GM21515 (cell line): ENCODE results near the gene SEC24A.
"Not testable (repeated sequence)": the region's sequence is repeated elsewhere in the genome, so short reads cannot be mapped to it uniquely, and the experiment has no call there.

Experiments
- ATAC-seq: cut with Tn5 transposase; IDR thresholded peaks from one replicate; pipeline ENCODE4 v1.9.1; 2021; ENCODE audit not compliant: unreplicated experiment

The SEC24A gene

DNA sequence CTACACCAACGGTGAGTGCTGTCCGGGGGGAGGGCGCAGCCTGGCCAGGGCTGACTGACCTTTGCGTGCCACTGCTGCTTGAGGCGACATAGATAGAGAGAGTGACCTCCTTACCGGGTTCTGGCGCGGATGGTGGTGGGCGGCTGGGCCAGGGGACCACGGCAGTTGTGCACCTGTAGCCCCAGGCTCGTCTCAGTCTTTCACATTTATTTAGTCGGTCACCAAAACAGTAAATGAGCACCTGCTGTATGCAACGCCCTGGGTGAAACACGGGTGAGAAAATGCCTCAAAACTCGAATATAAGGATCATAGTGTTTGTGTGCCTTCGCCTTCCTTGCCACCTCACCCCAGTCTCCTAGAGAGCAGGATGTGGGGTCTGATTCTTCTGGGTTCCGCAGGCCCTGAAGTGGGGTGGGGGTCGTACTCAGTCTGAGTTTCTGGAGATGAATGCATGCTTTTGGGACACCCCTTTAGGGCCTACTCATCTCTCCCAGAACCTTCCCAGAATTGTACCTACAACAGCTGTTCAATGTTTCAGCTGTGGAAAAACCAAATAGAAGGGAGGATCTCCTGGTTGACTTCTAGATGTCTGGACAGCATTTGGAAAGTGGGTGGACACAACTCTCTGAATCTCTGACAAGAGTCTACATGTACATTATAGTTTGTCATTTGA is 714 bp downstream of the SEC24A start:
- peak; percentile 18 for ATAC-seq

DNA sequence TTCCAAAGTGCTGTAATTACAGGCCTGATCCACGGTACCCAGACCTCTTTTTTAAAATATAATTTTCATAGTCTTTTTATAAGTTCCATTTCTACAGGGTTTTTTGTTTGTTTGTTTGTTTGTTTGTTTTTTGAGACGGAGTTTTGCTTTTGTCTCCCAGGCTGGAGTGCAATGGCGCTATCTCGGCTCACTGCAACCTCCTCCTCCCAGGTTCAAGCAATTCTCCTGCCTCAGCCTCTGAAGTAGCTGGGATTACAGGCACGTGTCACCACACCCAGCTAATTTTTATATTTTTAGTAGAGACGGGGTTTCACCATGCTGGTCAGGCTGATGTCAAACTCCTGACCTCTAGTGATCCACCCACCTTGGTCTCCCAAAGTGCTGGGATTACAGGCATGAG is 2.1 kb downstream of the SEC24A start:
- not testable (repeated sequence) for ATAC-seq

GRCh38 chr5:134651531-134651930 is 2.9 kb downstream of the SEC24A start:
- ATAC-seq: no peak

- no peak for ATAC-seq
Measured at GRCh38 chr5:134656690-134657089, 8.1 kb downstream of the SEC24A start.

- no peak for ATAC-seq
Measured at GRCh38 chr5:134659456-134659855, 10.9 kb downstream of the SEC24A start.

DNA sequence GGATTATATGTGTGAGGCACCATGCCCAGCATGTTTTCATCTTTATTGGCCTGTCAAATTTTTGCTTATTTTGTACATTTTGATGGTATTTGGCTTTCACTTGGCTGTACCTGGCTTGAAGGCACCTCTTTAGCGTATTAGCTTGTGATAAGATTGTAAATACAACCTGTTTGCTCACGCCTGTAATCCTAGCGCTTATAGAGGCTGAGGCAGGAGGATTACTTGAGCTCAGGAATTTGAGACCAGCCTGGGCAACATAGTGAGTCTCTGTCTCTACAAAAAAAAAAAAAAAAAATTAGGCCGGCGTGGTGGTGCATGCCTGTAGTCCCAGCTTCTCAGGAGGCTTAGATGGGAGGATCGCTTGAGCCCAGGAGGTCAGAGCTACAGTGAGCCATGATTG is 11.3 kb downstream of the SEC24A start:
- no peak for ATAC-seq

DNA sequence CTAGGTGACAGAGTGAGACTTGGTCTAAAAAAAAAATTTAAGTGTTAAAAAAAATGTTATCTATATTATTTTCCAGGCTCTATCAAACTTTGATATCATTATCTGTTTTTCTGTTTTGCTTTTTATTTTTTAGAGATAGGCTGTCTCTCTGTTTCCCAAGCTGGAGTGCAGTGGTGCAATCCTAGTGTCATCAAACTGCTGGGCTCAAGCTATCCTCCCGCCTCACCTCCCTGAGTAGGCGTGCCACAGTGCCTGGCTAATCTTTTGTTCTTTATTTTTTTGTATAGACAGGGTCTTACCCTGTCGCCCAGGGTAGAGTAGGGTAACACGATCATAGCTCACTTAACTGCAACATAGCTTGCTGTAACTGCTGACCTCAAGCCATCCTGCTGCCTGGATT is 14.4 kb downstream of the SEC24A start:
- no peak for ATAC-seq

- no peak for ATAC-seq
Measured at GRCh38 chr5:134664448-134664847, 15.9 kb downstream of the SEC24A start.

- not testable (repeated sequence) for ATAC-seq
Measured at GRCh38 chr5:134673546-134673945, 25.0 kb downstream of the SEC24A start.

GRCh38 chr5:134677357-134677756 is 28.8 kb downstream of the SEC24A start:
- not testable (repeated sequence) for ATAC-seq

DNA sequence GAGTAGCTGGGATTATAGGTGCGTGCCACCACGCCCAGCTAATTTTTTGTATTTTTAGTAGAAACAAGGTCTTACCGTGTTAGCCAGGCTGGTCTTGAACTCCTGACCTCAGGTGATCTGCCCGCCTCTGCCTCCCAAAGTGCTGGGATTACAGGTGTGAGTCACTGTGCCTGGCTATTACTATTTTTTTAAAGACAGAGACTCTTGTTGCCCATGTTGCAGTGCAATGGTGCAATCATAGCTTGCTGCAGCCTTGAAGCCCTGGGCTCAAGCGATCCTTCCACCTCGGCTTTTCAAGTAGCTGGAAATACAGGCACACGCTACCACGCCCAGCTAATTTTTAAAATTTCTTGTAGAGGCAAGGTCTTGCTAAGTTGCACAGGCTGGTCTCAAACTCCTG is 41.6 kb downstream of the SEC24A start:
- ATAC-seq: not testable (repeated sequence)

DNA sequence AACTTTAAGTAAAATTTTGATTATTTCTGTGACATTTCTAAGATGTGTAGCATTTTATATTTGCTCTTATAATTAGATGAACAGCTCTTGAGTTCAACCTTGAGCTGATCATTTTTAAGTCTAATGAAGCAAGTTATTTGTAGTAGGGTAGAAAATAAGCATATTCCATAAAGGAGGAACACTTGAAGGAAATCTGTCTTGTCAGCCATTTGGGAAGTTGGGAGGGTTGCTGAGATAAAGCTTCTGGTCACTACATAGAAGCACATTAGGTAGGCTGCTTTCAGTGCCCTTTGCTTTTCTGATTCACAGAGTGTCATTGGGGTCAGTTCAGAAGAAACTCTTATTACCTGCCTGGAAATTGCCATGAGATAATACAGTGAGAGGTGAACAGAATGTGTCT is 44.1 kb downstream of the SEC24A start:
- ATAC-seq: no peak

DNA sequence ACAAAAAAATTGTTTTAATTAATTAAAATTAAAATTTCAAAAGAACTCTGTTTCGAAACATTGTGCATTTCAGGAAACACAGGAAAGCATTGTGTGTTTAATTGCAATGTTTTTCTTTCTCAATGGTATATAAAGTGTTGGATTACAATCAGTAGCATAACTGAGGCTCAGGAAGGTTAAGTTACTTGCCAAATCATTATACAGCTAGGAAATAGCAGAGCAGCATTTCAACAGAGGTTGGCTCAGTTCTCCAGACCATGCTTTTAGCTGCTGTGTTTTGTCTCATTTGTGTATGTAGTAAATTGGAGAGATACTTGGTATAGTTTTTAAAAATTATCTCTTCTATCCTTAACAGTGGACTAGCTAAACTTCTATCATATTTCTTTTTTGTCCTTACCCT is 59.7 kb downstream of the SEC24A start:
- ATAC-seq: no peak

DNA sequence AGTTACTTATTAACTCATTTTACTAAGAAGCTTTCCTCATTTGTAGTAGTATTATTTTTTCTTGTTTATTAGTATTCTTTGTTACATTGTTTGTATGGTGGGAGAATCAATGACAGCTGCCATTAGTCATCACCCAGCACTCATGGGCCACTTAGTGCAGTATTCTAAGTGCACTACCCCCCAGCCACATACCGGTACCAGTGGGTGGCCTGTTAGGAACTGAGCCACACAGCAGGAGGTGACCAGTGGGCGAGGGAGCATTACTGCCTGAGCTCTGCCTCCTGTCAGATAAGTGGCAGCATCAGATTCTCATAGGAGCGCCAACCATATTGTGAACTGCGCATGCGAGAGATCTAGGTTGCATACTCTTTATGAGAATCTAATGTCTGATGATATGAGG is 65.5 kb downstream of the SEC24A start:
- ATAC-seq: no peak

GRCh38 chr5:134714541-134714940 is 66.0 kb downstream of the SEC24A start:
- ATAC-seq: no peak

DNA sequence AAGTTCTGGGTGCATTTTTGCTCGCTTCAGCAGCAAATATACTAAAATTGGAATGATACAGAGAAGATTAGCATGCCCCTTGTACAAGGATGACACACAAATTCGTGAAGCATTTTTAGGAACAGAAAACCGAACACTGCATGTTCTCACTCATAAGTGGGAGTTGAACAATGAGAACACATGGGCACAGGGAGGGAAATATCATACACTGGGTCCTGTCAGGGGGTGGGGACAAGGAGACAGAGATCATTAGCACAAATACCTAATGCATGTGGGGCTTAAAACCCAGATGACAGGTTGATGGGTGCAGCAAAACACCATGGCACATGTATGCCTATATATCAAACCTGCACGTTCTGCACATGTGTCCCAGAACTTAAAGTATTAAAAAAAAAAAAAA is 66.9 kb downstream of the SEC24A start:
- ATAC-seq: not testable (repeated sequence)

- ATAC-seq: no peak
Measured at GRCh38 chr5:134724872-134725271, 76.3 kb downstream of the SEC24A start.

GRCh38 chr5:134732819-134733218 is 84.2 kb downstream of the SEC24A start:
- no peak for ATAC-seq

DNA sequence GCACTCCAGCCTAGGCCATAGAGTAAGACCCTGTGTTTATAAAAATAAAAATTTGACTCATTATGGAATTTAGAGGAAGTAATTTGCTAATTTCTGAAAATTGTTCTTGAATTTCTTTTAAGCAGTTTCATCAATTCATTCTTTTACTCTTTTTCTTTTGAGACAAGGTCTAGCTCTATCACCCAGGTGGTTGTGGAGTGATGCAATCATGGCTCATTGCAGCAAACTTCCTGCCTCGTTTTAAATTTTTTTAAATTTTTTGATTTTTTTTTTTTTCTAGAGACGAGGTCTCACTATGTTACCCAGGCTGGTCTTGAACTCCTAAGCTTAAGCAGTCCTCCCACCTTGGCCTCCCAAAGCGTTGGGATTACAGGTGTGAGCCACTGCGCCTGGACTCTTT is 86.7 kb downstream of the SEC24A start:
- ATAC-seq: no peak

DNA sequence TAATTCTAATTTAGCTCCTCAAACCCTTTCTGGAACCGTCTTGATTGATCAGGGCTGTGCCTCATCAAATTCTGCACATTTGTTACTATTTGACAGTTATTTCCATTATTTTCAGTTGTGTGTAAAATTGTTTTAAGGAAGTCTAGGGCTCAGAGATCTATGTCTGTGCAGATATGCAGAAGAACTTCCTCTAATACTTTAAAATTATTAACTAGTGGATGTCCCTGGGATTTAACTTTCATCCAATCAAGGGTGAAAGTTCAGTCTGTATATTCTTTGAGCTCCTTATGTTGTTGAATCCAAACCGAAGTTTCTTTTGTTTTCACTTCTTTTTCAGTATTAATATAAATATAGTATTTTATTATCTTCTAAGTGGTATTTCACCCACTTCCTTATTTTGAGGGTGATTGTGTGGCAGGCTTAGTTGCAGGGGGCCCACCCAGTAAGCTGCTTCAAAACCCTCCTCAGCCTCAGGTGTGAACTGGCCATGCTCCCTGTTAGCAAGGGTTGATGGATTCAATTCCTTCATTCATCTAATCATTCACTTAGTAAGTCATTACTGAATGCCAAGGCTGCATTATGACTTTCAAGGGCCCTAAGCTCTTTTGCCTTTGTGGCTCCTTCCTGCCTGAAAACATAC is 87.7 kb downstream of the SEC24A start:
- no peak for ATAC-seq

DNA sequence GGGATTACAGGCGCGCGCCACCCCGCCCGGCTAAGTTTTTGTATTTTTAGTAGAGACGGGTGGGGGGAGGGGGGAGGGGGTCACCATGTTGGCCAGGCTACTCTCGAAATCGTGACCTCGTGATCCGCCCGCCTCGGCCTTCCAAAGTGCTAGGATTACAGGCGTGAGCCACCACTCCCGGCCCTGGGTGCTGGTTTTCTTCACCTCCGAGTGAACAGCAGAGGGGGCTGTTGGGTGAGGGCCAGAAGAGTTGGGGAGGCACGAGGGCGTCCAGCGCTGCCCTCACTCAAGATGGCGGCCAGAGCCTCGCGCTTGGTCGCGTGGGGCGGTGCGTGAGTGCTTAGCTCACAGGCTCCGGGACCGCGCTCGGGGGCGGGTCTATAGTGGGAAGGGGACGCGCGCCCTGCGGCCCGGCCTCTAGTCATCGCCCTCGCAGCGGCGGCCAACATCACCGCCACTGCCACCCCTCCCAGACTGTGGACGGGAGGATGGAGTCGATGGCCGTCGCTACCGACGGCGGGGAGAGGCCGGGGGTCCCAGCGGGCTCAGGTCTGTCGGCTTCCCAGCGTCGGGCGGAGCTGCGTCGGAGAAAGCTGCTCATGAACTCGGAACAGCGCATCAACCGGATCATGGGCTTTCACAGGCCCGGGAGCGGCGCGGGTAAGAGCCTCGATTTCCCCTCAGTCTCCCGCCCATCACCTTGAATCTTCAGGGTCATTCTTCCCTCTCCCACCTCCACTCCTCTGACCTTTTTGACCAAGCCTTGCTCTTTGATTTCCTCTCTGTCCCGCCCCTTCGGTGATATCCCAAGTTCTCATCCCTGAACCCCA is 89.8 kb downstream of the SEC24A start, which contains the start of gene CAMLG:
Gene CAMLG (plus strand): TSS at position 416 of the 830 bp plus-strand sequence. CDS start 73 bp downstream, at position 489.
- ATAC-seq: peak; percentile 95
